ENCODE data around the gene IL13RA1.

The IL13RA1 gene

DNA sequence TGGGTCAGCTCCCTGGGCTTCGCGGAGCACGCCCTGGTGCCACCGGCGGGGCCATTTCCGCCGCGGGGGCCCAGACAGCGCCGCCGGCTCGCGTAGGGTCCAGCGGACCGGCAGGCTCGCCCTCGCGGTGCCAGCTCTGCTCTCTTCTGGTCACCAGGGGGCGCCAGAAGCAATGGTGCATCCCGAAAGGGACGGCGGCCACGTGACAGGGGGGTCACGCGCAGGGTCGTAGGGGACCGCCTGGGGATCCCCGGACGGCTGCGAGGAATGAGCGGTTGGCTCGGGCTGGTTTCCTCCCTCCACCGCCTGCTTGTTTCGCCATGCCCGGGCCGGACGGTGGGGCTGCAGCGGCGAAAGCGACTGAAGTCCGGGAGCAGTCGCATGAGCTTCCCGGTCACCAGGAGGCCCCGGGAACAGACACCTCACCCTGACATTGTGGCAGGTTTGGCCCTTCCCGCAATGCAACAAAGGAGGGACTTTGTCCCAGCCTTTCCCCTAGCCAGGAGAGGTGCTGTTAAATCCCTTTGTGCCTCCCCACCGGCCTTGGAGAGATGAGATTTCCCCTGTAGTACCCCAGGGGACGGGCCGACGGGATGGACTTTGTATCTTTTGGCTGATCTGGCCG is 112.0 kb downstream of the IL13RA1 start:
- Histone ChIP-seq H3K9me3 (ENCODE audit: control insufficient read depth in 2 of 2, low read length in 2 of 2) (no peaks in the 10 kb centered on the region), H3K36me3 (ENCODE audit: control insufficient read depth in 2 of 2, insufficient read depth in 2 of 2, low read length in 2 of 2) (no peaks in the 10 kb centered on the region), H3K27me3 (ENCODE audit: control insufficient read depth in 1 of 2, insufficient read depth in 2 of 2, low read length in 2 of 2) (no peaks in the 10 kb centered on the region), H3K9ac (ENCODE audit: low read length in 2 of 2) (peak overlapping the region; percentile 28 to 37), H3K4me1 (ENCODE audit: control insufficient read depth, insufficient read depth, low read length) (no peaks in the 10 kb centered on the region), H3K4me3 (ENCODE audit: low read length in 2 of 2) (peak overlapping the region; percentile 51 to 70), H3K27ac (ENCODE audit: low read length) (no peak overlapping the region)
